ENCODE measurements around the gene YTHDF1.

YTHDF1 gene

DNA sequence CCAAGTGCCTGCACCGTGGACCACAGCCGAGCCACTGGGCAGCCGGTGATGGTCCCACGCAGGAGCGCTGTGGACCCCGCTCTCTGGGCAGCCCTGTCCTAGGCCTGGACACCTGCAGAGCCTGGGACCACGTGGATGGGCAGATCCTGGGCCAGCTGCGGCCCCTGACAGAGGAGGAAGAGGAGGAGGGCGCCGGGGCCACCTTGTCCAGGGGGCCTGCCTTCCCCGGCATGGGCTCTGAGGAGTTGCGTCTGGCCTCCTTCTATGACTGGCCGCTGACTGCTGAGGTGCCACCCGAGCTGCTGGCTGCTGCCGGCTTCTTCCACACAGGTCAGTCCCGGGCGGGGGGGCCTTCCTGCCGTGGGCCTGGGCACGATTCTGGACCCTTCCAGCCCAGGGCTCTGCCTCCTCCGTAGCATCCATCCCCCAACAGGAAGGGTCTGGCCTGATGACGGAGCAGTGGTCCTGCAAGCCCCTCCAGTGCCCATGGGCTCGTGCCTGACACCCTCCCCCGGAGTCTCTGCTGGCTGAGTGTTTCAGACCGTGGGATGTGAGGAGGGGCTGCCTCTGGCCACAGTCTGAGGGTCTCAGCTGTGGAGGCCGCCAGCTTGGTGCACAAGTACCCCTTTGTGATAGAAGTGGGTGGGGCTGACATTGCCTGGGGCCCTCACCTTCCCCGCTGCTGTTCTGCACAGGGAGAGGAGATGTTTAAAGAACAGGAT, 20.3 kb upstream of the YTHDF1 start:
- TF ChIP-seq TOX (CRISPR knock-in tag; IDR thresholded peaks at IDR 0.05; ENCODE audit: borderline replicate concordance) (no peak), ZNF70 (CRISPR knock-in tag; IDR thresholded peaks at IDR 0.05) (no peak), CSDC2 (CRISPR knock-in tag; IDR thresholded peaks at IDR 0.05) (no peak), BACH2 (CRISPR knock-in tag; IDR thresholded peaks at IDR 0.05; ENCODE audit: borderline replicate concordance) (no peak), ZNF8 (CRISPR knock-in tag; IDR thresholded peaks at IDR 0.05) (no peak), ZFP30 (CRISPR knock-in tag; IDR thresholded peaks at IDR 0.05) (no peak), ZC3H10 (CRISPR knock-in tag; IDR thresholded peaks at IDR 0.05) (no peak), TCF4 (CRISPR knock-in tag; IDR thresholded peaks at IDR 0.05; ENCODE audit: borderline replicate concordance) (no peak), SNAI2 (CRISPR knock-in tag; IDR thresholded peaks at IDR 0.05) (no peak), ZFP3 (CRISPR knock-in tag; IDR thresholded peaks at IDR 0.05) (no peak), OSR1 (CRISPR knock-in tag; IDR thresholded peaks at IDR 0.05) (no peak)
- TF ChIP-seq, protein P1, sequence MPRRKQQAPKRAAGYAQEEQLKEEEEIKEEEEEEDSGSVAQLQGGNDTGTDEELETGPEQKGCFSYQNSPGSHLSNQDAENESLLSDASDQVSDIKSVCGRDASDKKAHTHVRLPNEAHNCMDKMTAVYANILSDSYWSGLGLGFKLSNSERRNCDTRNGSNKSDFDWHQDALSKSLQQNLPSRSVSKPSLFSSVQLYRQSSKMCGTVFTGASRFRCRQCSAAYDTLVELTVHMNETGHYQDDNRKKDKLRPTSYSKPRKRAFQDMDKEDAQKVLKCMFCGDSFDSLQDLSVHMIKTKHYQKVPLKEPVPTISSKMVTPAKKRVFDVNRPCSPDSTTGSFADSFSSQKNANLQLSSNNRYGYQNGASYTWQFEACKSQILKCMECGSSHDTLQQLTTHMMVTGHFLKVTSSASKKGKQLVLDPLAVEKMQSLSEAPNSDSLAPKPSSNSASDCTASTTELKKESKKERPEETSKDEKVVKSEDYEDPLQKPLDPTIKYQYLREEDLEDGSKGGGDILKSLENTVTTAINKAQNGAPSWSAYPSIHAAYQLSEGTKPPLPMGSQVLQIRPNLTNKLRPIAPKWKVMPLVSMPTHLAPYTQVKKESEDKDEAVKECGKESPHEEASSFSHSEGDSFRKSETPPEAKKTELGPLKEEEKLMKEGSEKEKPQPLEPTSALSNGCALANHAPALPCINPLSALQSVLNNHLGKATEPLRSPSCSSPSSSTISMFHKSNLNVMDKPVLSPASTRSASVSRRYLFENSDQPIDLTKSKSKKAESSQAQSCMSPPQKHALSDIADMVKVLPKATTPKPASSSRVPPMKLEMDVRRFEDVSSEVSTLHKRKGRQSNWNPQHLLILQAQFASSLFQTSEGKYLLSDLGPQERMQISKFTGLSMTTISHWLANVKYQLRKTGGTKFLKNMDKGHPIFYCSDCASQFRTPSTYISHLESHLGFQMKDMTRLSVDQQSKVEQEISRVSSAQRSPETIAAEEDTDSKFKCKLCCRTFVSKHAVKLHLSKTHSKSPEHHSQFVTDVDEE (CRISPR knock-in tag; IDR thresholded peaks at IDR 0.05): no peak
- TF ChIP-seq, protein P2, sequence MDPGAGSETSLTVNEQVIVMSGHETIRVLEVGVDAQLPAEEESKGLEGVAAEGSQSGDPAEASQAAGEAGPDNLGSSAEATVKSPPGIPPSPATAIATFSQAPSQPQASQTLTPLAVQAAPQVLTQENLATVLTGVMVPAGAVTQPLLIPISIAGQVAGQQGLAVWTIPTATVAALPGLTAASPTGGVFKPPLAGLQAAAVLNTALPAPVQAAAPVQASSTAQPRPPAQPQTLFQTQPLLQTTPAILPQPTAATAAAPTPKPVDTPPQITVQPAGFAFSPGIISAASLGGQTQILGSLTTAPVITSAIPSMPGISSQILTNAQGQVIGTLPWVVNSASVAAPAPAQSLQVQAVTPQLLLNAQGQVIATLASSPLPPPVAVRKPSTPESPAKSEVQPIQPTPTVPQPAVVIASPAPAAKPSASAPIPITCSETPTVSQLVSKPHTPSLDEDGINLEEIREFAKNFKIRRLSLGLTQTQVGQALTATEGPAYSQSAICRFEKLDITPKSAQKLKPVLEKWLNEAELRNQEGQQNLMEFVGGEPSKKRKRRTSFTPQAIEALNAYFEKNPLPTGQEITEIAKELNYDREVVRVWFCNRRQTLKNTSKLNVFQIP (CRISPR knock-in tag; IDR thresholded peaks at IDR 0.05; ENCODE audit: borderline replicate concordance, low read depth): no peak
- TF ChIP-seq, protein P3, sequence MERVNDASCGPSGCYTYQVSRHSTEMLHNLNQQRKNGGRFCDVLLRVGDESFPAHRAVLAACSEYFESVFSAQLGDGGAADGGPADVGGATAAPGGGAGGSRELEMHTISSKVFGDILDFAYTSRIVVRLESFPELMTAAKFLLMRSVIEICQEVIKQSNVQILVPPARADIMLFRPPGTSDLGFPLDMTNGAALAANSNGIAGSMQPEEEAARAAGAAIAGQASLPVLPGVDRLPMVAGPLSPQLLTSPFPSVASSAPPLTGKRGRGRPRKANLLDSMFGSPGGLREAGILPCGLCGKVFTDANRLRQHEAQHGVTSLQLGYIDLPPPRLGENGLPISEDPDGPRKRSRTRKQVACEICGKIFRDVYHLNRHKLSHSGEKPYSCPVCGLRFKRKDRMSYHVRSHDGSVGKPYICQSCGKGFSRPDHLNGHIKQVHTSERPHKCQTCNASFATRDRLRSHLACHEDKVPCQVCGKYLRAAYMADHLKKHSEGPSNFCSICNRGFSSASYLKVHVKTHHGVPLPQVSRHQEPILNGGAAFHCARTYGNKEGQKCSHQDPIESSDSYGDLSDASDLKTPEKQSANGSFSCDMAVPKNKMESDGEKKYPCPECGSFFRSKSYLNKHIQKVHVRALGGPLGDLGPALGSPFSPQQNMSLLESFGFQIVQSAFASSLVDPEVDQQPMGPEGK (CRISPR knock-in tag; IDR thresholded peaks at IDR 0.05; ENCODE audit: borderline replicate concordance): no peak

DNA sequence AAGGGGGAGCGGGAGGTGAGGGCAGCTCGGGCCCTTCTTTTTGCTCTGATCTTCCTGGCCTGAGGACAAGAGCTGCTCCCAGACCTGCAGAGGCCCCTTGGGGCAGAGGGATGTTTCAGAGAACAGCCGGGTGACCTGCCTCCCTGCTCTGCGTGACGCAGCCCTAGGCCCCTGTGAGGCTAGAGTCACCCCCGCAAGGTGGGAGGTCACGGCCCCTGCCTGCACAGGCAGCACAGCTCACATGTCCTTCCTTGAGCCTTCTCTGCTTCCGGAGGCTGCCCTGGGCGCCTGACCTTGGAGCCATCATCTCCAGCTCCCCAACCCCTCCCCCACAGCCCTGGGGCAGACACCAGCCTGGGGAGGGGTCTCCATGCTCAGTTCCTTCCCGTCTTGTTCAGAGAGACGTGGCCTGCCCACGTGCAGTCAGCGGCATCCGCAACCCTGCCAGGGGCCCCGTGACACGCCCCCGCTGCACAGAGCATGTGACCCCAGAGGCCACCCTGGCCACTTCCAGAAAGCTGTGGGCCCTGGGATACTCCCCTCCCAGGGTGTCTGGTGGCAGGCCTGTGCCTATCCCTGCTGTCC, 19.6 kb upstream of the YTHDF1 start, which contains the start of gene BIRC7:
BIRC7 (plus strand) TSS at position 507 of the 585 bp plus-strand sequence. CDS start 192 bp downstream, outside the sequence.
- no peak for ATAC-seq
- TF ChIP-seq TOX (CRISPR knock-in tag; IDR thresholded peaks at IDR 0.05; ENCODE audit: borderline replicate concordance) (no peak), PPARA (CRISPR knock-in tag; IDR thresholded peaks at IDR 0.05; ENCODE audit: borderline replicate concordance) (no peak), GLIS3 (CRISPR knock-in tag; IDR thresholded peaks at IDR 0.05) (no peak), TCF4 (CRISPR knock-in tag; IDR thresholded peaks at IDR 0.05; ENCODE audit: borderline replicate concordance) (no peak), ZC3H10 (CRISPR knock-in tag; IDR thresholded peaks at IDR 0.05) (no peak), ZFP3 (CRISPR knock-in tag; IDR thresholded peaks at IDR 0.05) (no peak), ZNF70 (CRISPR knock-in tag; IDR thresholded peaks at IDR 0.05) (no peak), SNAI2 (CRISPR knock-in tag; IDR thresholded peaks at IDR 0.05) (no peak), ISL1 (CRISPR knock-in tag; IDR thresholded peaks at IDR 0.05) (no peak)
- TF ChIP-seq, protein P3 (CRISPR knock-in tag; IDR thresholded peaks at IDR 0.05; ENCODE audit: borderline replicate concordance): no peak

More for the DNA sequence above, 20.3 kb upstream of the YTHDF1 start:
- ATAC-seq: no peak

DNA sequence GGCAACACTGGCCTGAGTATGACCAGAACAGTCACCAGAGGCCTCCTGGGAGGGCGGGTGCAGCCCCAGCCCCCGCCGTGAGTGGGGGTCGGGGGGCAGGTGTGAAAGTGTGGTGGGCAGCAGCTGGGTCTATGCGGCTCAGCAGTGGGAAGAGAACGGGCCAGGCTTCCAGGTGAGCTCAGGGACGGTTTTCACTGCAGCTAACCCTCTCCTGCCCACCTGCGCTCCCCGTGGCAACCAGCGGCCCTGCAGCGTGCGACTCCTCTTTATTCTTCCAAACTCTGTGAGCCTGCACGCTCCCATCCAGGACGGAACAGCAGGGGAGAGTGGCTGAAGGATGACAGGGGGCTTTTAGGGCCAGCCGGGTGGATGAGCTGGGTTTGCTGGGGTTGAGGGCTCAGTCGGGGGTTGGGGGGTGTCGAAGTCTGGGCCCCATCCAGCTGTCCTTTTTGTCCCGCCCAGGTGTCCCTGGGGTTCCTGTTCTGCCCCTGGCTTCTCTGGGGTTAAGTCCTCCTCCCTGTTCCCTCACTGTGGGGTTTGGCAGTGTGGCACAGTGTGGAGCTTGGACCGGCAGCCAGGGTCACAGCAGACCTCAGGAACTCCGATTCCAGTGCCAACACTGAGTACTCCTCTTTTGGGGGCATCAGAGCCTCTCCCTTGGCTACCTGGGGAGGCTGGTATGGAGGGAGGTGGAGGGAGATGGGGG, 18.9 kb upstream of the YTHDF1 start:
- no peak for TF ChIP-seq RARB (CRISPR knock-in tag; IDR thresholded peaks at IDR 0.05)
- TF ChIP-seq BACH2 (CRISPR knock-in tag; IDR thresholded peaks at IDR 0.05; ENCODE audit: borderline replicate concordance): no peak
- TF ChIP-seq GLIS3 (CRISPR knock-in tag; IDR thresholded peaks at IDR 0.05): no peak
- no peak for TF ChIP-seq OSR1 (CRISPR knock-in tag; IDR thresholded peaks at IDR 0.05)
- TF ChIP-seq, protein P4, sequence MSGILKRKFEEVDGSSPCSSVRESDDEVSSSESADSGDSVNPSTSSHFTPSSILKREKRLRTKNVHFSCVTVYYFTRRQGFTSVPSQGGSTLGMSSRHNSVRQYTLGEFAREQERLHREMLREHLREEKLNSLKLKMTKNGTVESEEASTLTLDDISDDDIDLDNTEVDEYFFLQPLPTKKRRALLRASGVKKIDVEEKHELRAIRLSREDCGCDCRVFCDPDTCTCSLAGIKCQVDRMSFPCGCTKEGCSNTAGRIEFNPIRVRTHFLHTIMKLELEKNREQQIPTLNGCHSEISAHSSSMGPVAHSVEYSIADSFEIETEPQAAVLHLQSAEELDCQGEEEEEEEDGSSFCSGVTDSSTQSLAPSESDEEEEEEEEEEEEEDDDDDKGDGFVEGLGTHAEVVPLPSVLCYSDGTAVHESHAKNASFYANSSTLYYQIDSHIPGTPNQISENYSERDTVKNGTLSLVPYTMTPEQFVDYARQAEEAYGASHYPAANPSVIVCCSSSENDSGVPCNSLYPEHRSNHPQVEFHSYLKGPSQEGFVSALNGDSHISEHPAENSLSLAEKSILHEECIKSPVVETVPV (CRISPR knock-in tag; IDR thresholded peaks at IDR 0.05): no peak
- TF ChIP-seq, protein P3 (CRISPR knock-in tag; IDR thresholded peaks at IDR 0.05; ENCODE audit: borderline replicate concordance): no peak
- TF ChIP-seq ISL1 (CRISPR knock-in tag; IDR thresholded peaks at IDR 0.05): no peak
- TF ChIP-seq, protein P2 (CRISPR knock-in tag; IDR thresholded peaks at IDR 0.05; ENCODE audit: borderline replicate concordance, low read depth): no peak
- no peak for TF ChIP-seq PPARA (CRISPR knock-in tag; IDR thresholded peaks at IDR 0.05; ENCODE audit: borderline replicate concordance)
- no peak for TF ChIP-seq SNAI2 (CRISPR knock-in tag; IDR thresholded peaks at IDR 0.05)
- no peak for TF ChIP-seq TOX (CRISPR knock-in tag; IDR thresholded peaks at IDR 0.05; ENCODE audit: borderline replicate concordance)
- no peak for TF ChIP-seq ZC3H10 (CRISPR knock-in tag; IDR thresholded peaks at IDR 0.05)
- ATAC-seq: no peak
